Ectodermal cell (in vitro differentiated cells): Measurements from ENCODE around the gene PRSS33.

Source experiments
- H3K27ac ChIP-seq: 2 replicates; pipeline ENCODE4 v1.7.0; 2013; ENCODE audit warnings: mild to moderate bottlenecking, low read depth, low read length; ENCODE audit not compliant: insufficient read depth, poor library complexity, severe bottlenecking
- H3K27me3 ChIP-seq: 2 replicates; pipeline ENCODE4 v1.7.0; 2013; ENCODE audit warnings: mild to moderate bottlenecking, low read length; ENCODE audit not compliant: insufficient read depth, control insufficient read depth, poor library complexity, severe bottlenecking
- H3K36me3 ChIP-seq: one replicate; pipeline ENCODE4 v1.7.0; 2013; ENCODE audit warnings: low read length; ENCODE audit not compliant: control insufficient read depth, insufficient read depth
- H3K4me1 ChIP-seq: one replicate; pipeline ENCODE4 v1.7.0; 2013; ENCODE audit warnings: low read length; ENCODE audit not compliant: control insufficient read depth, insufficient read depth
- H3K4me3 ChIP-seq: 2 replicates; pipeline ENCODE4 v1.7.0; 2013; ENCODE audit warnings: low read depth, low read length, control low read depth; ENCODE audit not compliant: insufficient read depth
- H3K9me3 ChIP-seq: 2 replicates; pipeline ENCODE4 v1.7.0; 2013; ENCODE audit warnings: mild to moderate bottlenecking, low read length, moderate library complexity; ENCODE audit not compliant: control insufficient read depth
- WGBS, 2 experiments: methylation state at CpG; one replicate each; pipeline ENCODE4 v1.1.7; 2013; ENCODE audit warnings: missing lambda C conversion rate in 2 of 2; 5-methylcytosine and 5-hydroxymethylcytosine counted together

The PRSS33 gene

DNA sequence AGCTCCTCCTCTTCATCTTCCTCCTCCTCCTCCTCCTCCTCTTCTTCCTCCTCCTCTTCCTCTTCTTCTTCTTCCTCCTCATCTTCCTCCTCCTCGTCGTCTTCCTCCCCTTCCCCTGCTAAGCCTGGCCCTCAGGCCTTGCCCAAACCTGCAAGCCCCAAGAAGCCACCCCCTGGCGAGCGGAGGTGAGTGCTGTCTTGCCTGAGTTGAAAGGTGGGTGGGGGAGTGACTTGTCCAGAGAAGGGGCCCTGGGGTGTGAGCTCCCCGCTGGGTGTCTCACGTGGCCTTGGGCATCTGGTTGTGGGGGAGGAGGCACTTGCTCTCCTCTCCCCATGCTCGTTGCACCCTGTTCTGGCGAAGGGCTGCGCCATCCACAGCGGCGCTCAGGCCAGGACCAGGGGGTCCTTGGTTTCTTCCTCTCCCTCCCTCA, 18.2 kb downstream of the PRSS33 start:
- H3K9me3 ChIP-seq: no peaks in the 10 kb centered on the region
- H3K4me3 ChIP-seq: no peak overlapping the region
- no peaks in the 10 kb centered on the region for H3K4me1 ChIP-seq
- no peak overlapping the region for H3K27ac ChIP-seq
- WGBS, 2 experiments: 90 to 93% methylated on average over 11 of the region's 11 CpGs
- H3K27me3 ChIP-seq: no peaks in the 10 kb centered on the region
- H3K36me3 ChIP-seq: peaks cover 80% of the 10 kb centered on the region

DNA sequence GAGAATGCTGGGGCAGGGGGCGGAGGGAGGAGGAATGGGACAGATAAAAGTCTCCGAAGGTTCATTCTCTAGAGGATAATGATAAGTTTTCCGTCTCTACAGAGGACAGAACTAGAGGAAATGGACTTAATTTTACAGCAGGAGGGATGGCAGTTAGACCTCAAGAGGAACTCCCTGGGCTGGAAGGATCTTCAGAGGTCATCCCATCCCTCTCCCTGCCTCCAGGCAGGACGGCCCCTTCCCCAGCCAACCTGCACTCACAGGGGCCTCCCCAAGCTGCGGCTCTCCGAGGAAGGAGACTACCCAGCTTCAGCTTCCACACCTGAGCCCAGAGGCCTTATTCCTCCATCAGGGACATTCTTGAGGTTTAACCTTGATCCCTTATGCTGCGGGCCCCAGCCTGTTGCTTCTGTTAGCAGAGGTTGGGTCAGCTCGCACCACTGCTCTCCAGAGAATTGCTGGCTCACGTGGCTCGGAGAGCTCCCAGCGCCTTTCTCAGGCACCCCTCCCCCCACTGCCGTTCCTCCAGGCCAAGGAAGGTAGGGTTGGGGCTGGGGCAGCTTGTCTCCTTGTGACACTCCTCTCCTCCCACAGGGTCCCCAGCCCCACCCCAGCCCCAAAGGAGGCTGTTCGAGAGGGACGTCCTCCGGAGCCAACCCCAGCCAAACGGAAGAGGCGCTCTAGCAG, 18.8 kb downstream of the PRSS33 start:
- no peak overlapping the region for H3K4me3 ChIP-seq
- WGBS, 2 experiments: 91 to 95% methylated on average over 17 of the region's 17 CpGs
- H3K27me3 ChIP-seq: no peaks in the 10 kb centered on the region
- H3K4me1 ChIP-seq: no peaks in the 10 kb centered on the region
- H3K36me3 ChIP-seq: peaks cover 85% of the 10 kb centered on the region
- no peak overlapping the region for H3K27ac ChIP-seq
- H3K9me3 ChIP-seq: no peaks in the 10 kb centered on the region

DNA sequence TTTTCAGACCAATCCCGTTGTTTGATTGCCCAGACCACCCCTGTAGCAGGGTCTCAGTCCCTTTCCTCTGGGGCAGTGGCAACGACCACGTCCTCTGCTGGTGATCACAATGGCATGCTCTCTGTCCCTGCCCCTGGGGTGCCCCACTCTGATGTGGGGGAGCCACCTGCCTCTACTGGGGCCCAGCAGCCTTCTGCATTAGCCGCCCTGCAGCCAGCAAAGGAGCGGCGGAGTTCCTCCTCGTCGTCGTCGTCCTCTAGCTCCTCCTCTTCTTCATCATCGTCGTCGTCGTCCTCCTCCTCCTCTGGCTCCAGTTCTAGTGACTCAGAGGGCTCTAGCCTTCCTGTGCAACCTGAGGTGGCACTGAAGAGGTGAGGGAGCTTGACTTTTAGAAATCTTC, 19.5 kb downstream of the PRSS33 start:
- Histone ChIP-seq H3K9me3 (peaks cover under 1% of the 10 kb centered on the region), H3K4me3 (no peak overlapping the region), H3K4me1 (no peaks in the 10 kb centered on the region), H3K27ac (no peak overlapping the region), H3K36me3 (peaks cover 87% of the 10 kb centered on the region), H3K27me3 (no peaks in the 10 kb centered on the region)
- WGBS, 2 experiments: 94 to 95% methylated on average over 14 of the region's 14 CpGs

DNA sequence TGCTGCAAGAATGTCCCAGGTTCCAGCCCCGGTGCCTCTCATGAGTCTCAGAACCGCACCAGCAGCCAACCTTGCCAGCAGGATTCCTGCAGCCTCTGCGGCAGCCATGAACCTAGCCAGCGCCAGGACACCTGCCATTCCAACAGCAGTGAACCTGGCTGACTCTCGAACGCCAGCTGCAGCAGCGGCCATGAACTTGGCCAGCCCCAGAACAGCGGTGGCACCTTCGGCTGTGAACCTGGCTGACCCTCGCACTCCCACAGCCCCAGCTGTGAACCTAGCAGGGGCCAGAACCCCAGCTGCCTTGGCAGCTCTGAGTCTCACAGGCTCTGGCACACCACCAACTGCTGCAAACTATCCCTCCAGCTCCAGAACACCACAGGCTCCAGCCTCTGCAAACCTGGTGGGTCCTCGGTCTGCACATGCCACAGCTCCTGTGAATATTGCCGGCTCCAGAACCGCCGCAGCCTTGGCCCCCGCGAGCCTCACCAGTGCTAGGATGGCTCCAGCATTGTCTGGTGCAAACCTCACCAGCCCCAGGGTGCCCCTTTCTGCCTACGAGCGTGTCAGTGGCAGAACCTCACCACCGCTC, 20.1 kb downstream of the PRSS33 start:
- H3K9me3 ChIP-seq: peaks cover 4% of the 10 kb centered on the region
- H3K27me3 ChIP-seq: no peaks in the 10 kb centered on the region
- H3K4me1 ChIP-seq: no peaks in the 10 kb centered on the region
- H3K4me3 ChIP-seq: no peak overlapping the region
- no peak overlapping the region for H3K27ac ChIP-seq
- 96 to 97% methylated on average over 19 of the region's 19 CpGs for WGBS, 2 experiments
- peaks cover 91% of the 10 kb centered on the region for H3K36me3 ChIP-seq

DNA sequence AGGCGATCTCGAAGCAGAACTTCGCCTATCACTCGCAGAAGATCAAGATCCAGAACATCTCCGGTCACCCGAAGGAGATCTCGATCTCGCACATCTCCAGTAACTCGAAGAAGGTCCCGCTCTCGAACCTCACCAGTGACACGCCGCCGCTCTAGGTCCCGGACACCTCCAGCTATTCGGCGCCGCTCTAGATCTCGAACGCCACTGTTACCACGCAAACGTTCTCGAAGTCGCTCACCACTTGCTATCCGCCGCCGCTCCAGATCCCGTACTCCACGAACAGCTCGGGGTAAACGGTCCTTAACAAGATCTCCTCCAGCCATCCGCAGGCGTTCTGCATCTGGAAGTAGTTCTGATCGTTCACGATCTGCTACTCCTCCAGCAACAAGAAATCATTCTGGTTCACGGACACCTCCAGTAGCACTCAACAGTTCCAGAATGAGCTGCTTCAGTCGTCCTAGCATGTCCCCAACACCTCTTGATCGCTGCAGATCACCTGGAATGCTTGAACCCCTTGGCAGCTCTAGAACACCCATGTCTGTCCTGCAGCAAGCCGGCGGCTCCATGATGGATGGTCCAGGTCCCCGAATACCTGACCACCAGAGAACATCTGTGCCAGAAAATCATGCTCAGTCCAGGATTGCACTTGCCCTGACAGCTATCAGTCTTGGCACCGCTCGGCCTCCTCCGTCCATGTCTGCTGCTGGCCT, 20.8 kb downstream of the PRSS33 start:
- H3K9me3 ChIP-seq: peaks cover 4% of the 10 kb centered on the region
- no peaks in the 10 kb centered on the region for H3K27me3 ChIP-seq
- no peak overlapping the region for H3K4me3 ChIP-seq
- no peak overlapping the region for H3K27ac ChIP-seq
- peaks cover 94% of the 10 kb centered on the region for H3K36me3 ChIP-seq
- 96 to 97% methylated on average over 44 of the region's 44 CpGs for WGBS, 2 experiments
- H3K4me1 ChIP-seq: no peaks in the 10 kb centered on the region

DNA sequence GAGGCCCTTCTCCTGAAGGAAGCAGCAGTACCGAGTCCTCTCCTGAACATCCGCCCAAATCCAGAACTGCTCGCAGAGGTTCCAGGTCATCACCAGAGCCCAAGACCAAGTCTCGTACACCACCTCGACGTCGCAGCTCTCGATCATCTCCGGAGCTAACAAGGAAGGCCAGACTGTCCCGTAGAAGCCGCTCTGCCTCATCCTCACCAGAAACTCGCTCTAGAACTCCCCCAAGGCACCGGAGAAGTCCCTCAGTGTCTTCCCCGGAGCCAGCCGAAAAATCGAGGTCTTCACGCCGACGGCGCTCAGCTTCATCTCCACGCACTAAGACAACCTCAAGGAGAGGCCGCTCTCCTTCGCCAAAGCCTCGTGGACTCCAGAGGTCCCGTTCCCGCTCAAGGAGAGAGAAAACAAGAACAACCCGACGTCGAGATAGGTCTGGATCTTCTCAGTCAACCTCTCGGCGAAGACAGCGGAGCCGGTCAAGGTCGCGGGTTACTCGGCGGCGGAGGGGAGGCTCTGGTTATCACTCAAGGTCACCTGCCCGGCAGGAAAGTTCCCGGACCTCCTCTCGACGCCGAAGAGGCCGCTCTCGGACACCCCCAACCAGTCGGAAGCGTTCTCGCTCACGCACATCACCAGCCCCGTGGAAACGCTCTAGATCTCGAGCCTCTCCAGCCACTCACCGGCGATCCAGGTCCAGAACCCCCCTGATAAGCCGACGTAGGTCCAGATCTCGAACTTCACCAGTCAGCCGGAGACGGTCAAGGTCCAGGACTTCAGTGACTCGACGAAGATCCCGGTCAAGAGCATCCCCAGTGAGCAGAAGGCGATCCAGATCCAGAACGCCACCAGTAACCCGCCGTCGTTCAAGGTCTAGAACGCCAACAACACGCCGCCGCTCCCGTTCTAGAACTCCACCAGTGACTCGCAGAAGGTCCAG, 21.6 kb downstream of the PRSS33 start:
- Histone ChIP-seq H3K36me3 (peaks cover 99% of the 10 kb centered on the region), H3K9me3 (peaks cover 4% of the 10 kb centered on the region), H3K4me3 (no peak overlapping the region), H3K4me1 (no peaks in the 10 kb centered on the region), H3K27ac (no peak overlapping the region), H3K27me3 (no peaks in the 10 kb centered on the region)
- 97% methylated on average over 73 of the region's 73 CpGs for WGBS, 2 experiments

DNA sequence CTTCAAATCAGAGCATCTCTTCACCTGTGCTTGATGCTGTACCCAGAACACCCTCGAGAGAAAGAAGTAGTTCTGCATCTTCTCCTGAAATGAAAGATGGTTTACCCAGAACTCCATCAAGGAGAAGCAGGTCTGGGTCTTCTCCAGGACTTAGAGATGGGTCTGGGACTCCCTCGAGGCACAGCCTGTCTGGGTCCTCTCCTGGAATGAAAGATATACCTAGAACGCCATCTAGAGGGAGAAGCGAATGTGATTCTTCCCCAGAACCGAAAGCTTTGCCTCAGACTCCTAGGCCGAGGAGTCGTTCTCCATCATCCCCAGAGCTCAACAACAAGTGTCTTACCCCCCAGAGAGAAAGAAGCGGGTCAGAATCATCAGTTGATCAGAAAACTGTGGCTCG, 22.6 kb downstream of the PRSS33 start:
- Histone ChIP-seq H3K9me3 (peaks cover 4% of the 10 kb centered on the region), H3K4me1 (no peaks in the 10 kb centered on the region), H3K4me3 (no peak overlapping the region), H3K36me3 (peaks cover 100% of the 10 kb centered on the region), H3K27me3 (no peaks in the 10 kb centered on the region), H3K27ac (no peak overlapping the region)
- 94 to 98% methylated on average over 9 of the region's 9 CpGs for WGBS, 2 experiments

DNA sequence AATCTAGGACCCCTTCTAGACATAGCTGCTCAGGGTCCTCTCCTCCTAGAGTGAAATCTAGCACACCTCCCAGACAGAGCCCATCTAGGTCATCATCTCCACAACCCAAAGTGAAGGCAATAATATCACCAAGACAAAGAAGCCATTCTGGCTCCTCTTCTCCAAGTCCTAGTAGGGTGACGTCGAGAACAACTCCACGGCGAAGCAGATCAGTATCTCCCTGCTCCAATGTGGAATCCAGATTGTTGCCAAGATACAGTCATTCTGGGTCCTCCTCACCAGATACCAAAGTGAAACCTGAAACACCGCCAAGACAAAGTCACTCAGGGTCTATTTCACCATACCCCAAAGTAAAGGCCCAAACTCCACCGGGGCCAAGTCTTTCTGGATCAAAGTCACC, 24.2 kb downstream of the PRSS33 start:
- Histone ChIP-seq H3K27me3 (no peaks in the 10 kb centered on the region), H3K36me3 (peaks cover 100% of the 10 kb centered on the region), H3K9me3 (peaks cover 4% of the 10 kb centered on the region), H3K4me3 (no peak overlapping the region), H3K4me1 (no peaks in the 10 kb centered on the region), H3K27ac (no peak overlapping the region)
- WGBS, 2 experiments: 94 to 96% methylated on average over 6 of the region's 6 CpGs

DNA sequence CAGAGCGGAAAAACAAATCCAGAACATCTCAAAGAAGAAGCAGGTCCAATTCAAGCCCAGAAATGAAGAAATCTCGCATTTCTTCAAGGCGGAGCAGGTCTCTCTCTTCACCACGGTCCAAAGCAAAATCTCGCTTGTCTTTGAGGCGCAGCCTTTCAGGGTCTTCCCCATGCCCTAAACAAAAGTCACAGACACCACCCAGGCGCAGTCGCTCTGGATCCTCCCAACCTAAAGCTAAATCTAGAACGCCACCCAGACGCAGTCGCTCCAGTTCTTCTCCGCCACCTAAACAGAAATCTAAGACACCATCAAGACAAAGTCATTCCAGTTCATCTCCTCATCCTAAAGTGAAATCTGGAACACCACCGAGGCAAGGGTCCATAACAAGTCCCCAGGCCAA, 24.6 kb downstream of the PRSS33 start:
- Histone ChIP-seq H3K4me1 (no peaks in the 10 kb centered on the region), H3K36me3 (peaks cover 100% of the 10 kb centered on the region), H3K4me3 (no peak overlapping the region), H3K27me3 (no peaks in the 10 kb centered on the region), H3K27ac (no peak overlapping the region), H3K9me3 (peaks cover 4% of the 10 kb centered on the region)
- 93 to 96% methylated on average over 13 of the region's 13 CpGs for WGBS, 2 experiments
